BLaER1 treated with 17β-estradiol and CSF1 and Interleukin-3, amounts not matched to agents 10 nM and 100 nM (cell line): ENCODE results near the gene SH3YL1.
A peak's percentile ranks its signal among the peaks of the same experiment; 100 is the strongest.

Experiments used
- H3K27ac ChIP-seq, 11 experiments: shearing (Covaris generic); formaldehyde crosslinking; 2 replicates each; pipeline ENCODE4 v1.8.1; 2022
- H3K27me3 ChIP-seq, 11 experiments: shearing (Covaris generic); formaldehyde crosslinking; 2 replicates each; pipeline ENCODE4 v1.8.1; 2022
- H3K36me3 ChIP-seq, 11 experiments: shearing (Covaris generic); formaldehyde crosslinking; 2 replicates each; pipeline ENCODE4 v1.8.1; 2022
- H3K4me1 ChIP-seq, 10 experiments: shearing (Covaris generic); formaldehyde crosslinking; 2 replicates each; pipeline ENCODE4 v1.8.1; 2022
- H3K4me2 ChIP-seq, 11 experiments: shearing (Covaris generic); formaldehyde crosslinking; 2 replicates each; pipeline ENCODE4 v1.8.1; 2022
- H3K4me3 ChIP-seq, 10 experiments: shearing (Covaris generic); formaldehyde crosslinking; 2 replicates each; pipeline ENCODE4 v1.8.1; 2022
- H3K9ac ChIP-seq, 11 experiments: shearing (Covaris generic); formaldehyde crosslinking; 2 replicates each; pipeline ENCODE4 v1.8.1; 2022
- H3K9me3 ChIP-seq, 11 experiments: shearing (Covaris generic); formaldehyde crosslinking; replicated peaks in 1 of 11; 2 replicates each; pipeline ENCODE4 v1.8.1; 2022
- H4K20me1 ChIP-seq, 11 experiments: shearing (Covaris generic); formaldehyde crosslinking; 2 replicates each; pipeline ENCODE4 v1.8.1; 2022
- Cebpa-rat ChIP-seq, 11 experiments: shearing (Covaris generic); IDR thresholded peaks; 2 replicates each; pipeline ENCODE4 v1.8.1; 2022

Gene SH3YL1

DNA sequence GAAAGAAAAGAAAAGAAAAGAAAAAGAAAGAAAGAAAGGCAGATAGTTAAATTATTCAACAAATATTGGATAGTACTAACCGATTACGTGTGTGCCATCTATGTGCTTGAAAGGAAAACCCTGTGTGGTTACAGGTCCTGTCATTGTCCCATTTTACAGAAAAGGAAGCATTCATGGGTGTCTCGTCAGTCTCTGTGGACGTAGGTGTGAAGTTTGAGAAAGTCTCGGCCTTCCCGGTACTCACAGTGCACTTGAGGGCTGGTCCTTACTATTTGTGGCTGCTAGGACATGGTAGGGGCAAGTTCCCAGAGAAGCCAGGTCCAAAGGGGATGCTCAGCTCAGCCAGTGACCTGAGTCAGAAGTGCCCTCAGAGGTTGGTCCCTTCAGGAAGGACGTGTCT is 19.3 kb downstream of the SH3YL1 start:
- H3K27me3 ChIP-seq, result no peaks in the 10 kb centered on the region
- TF ChIP-seq Cebpa-rat (IDR thresholded peaks at IDR 0.05), result no peak
- H3K9ac ChIP-seq, result no peak overlapping the region
- 0 out of 20 replicates have a peak, but pooled peaks cover 0 to under 1% (median 0%) of the 10 kb centered on the region in 10 experiments for H3K4me1 ChIP-seq
- H3K4me2 ChIP-seq, result no peak overlapping the region
- H3K4me3 ChIP-seq, result no peak overlapping the region
- no peak overlapping the region for H3K27ac ChIP-seq
- peaks cover 50 to 96% (median 84%) of the 10 kb centered on the region in 11 experiments for H3K36me3 ChIP-seq
- H4K20me1 ChIP-seq, result no peaks in the 10 kb centered on the region
- H3K9me3 ChIP-seq, result peaks cover 14 to 35% (median 20%) of the 10 kb centered on the region in 11 experiments

DNA sequence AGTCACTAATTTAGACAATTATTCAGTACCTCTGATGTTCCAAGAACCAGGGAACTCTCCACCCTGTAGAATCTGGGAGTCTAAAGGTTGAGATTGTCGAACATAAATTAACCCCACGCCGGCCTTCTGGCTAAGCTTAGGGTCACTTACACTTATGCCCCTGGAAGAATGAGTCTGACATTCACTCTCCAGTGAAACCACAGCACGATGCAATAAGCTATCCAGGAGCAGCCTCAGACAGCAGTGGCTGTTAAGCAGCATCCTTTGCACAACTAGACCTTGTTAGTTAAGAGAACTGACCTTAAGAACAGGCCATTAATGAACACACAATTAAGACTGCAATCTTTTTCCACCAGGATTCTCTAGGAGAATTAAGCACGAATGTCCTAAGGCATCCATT is 25.0 kb downstream of the SH3YL1 start:
- Histone ChIP-seq H3K9me3 (peaks cover 14 to 28% (median 16%) of the 10 kb centered on the region in 11 experiments), H3K4me1 (peaks cover 0 to 22% (median 16%) of the 10 kb centered on the region in 10 experiments; a peak in 12 of 20 replicates), H3K27me3 (no peaks in the 10 kb centered on the region), H3K4me2 (peak overlapping the region in 6 of 11 experiments; percentile 3 to 51 (median 25); a peak in 7 of 22 replicates), H3K36me3 (peaks cover 24 to 83% (median 60%) of the 10 kb centered on the region in 11 experiments), H3K27ac (0 out of 22 replicates have a peak overlapping the region, but pooled peaks of 1 of the 11 experiments have one; percentile 0), H4K20me1 (no peaks in the 10 kb centered on the region), H3K4me3 (no peak overlapping the region), H3K9ac (no peak overlapping the region; a peak in 1 of 22 replicates)
- no peak for TF ChIP-seq Cebpa-rat (IDR thresholded peaks at IDR 0.05)

GRCh38 chr2:238431-238830 is 25.4 kb downstream of the SH3YL1 start:
- Histone ChIP-seq H4K20me1 (no peaks in the 10 kb centered on the region), H3K27ac (peak overlapping the region in 1 of 11 experiments; percentile 0; a peak in 1 of 22 replicates), H3K36me3 (peaks cover 20 to 83% (median 60%) of the 10 kb centered on the region in 11 experiments), H3K27me3 (no peaks in the 10 kb centered on the region), H3K4me3 (no peak overlapping the region), H3K9ac (no peak overlapping the region; a peak in 1 of 22 replicates), H3K4me2 (peak overlapping the region in 8 of 11 experiments; percentile 3 to 51 (median 25); a peak in 12 of 22 replicates), H3K9me3 (peaks cover 10 to 23% (median 12%) of the 10 kb centered on the region in 11 experiments), H3K4me1 (peaks cover 0 to 22% (median 16%) of the 10 kb centered on the region in 10 experiments; a peak in 12 of 20 replicates)
- no peak for TF ChIP-seq Cebpa-rat (IDR thresholded peaks at IDR 0.05)

DNA sequence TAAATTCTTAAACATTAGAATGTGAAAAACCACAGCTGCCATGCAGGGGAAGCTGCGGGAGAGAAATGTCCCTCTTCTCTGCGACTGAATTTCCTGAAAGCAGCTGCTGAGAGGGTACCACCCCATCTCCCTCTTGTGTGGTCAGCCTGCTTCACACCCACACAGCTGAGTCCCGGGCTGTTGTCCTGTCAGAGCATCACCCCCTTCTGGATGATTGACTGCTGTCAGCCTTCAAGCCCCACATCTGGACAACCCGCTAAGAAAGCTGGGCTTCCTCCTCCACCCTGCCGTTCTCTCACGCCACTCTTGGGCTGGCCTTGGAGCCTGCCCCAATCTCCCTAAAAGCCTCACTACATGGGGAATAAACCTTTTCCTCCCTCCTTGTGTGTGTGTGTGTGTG is 26.0 kb downstream of the SH3YL1 start:
- H4K20me1 ChIP-seq, result no peaks in the 10 kb centered on the region
- H3K27ac ChIP-seq, result peak overlapping the region in 1 of 11 experiments; percentile 0; a peak in 1 of 22 replicates
- peaks cover 5 to 18% (median 6%) of the 10 kb centered on the region in 11 experiments; a peak in 21 of 22 replicates for H3K9me3 ChIP-seq
- H3K4me1 ChIP-seq, result peaks cover 0 to 22% (median 16%) of the 10 kb centered on the region in 10 experiments; a peak in 12 of 20 replicates
- peaks cover 19 to 83% (median 60%) of the 10 kb centered on the region in 11 experiments for H3K36me3 ChIP-seq
- no peak overlapping the region for H3K9ac ChIP-seq
- no peak overlapping the region for H3K4me3 ChIP-seq
- peak overlapping the region in 8 of 11 experiments; percentile 10 to 51 (median 30); a peak in 12 of 22 replicates for H3K4me2 ChIP-seq
- TF ChIP-seq Cebpa-rat (IDR thresholded peaks at IDR 0.05), result no peak
- H3K27me3 ChIP-seq, result no peaks in the 10 kb centered on the region

DNA sequence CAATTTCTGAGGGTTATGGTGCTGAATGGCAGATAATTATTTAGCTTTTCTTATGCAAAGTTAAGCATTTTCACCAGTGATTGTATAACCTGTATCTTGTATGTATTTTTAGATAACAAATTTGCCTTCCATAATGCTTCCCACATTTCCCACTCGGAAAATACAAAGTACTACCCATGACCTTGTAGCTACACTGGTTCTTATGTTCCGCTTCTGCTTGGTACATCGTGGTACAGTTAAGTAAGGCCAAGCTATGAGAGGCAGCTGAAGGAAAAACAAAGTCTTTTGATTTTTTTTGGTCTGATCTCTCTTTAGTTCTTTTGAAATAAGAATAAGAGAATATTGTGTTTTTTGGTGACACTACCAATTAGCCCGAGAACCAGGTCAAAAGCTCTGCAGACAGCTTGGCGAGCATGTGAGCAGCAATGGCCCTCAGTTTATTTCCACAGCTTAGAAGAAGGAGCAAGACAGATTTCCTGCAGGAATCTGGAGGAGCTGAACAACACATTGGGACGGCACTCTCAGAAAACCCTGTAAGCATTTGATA is 26.8 kb downstream of the SH3YL1 start:
- Histone ChIP-seq H3K4me3 (no peak overlapping the region), H3K27ac (no peak overlapping the region), H3K36me3 (peaks cover 18 to 78% (median 54%) of the 10 kb centered on the region in 11 experiments), H3K27me3 (no peaks in the 10 kb centered on the region), H3K4me1 (peaks cover 0 to 22% (median 16%) of the 10 kb centered on the region in 10 experiments; a peak in 12 of 20 replicates), H3K4me2 (no peak overlapping the region), H3K9ac (no peak overlapping the region), H4K20me1 (no peaks in the 10 kb centered on the region), H3K9me3 (peaks cover 0 to 10% (median 0%) of the 10 kb centered on the region in 11 experiments; a peak in 6 of 22 replicates)
- no peak for TF ChIP-seq Cebpa-rat (IDR thresholded peaks at IDR 0.05)

GRCh38 chr2:234421-234820 is 29.4 kb downstream of the SH3YL1 start:
- H3K4me2 ChIP-seq, result no peak overlapping the region
- no peaks in the 10 kb centered on the region for H3K9me3 ChIP-seq
- no peaks in the 10 kb centered on the region; a peak in 1 of 22 replicates for H4K20me1 ChIP-seq
- no peak overlapping the region for H3K27ac ChIP-seq
- peaks cover 0 to 21% (median 16%) of the 10 kb centered on the region in 10 experiments; a peak in 12 of 20 replicates for H3K4me1 ChIP-seq
- H3K4me3 ChIP-seq, result no peak overlapping the region
- H3K36me3 ChIP-seq, result peaks cover 17 to 74% (median 49%) of the 10 kb centered on the region in 11 experiments
- no peak overlapping the region for H3K9ac ChIP-seq
- TF ChIP-seq Cebpa-rat (IDR thresholded peaks at IDR 0.05), result no peak
- H3K27me3 ChIP-seq, result no peaks in the 10 kb centered on the region

DNA sequence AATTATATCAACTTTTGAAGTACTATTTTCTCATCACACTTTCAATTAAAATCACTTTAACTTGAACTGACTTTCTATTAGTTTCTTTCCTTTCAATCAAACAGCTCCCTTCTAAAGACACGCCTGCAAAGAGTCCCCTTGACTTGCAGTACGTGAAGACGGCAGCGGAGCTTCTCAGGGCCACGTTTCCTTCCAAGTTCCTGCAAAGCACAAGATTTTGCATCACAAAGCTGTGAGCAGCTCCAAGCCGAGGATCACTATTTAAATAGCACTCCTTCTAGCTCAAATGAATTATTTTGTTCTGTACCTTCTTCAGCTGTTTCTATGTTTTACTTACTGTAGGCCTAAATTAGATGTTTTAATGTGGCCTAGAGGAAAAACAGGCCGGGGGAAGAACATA is 30.8 kb downstream of the SH3YL1 start:
- Histone ChIP-seq H4K20me1 (no peaks in the 10 kb centered on the region; a peak in 1 of 22 replicates), H3K9me3 (no peaks in the 10 kb centered on the region), H3K27me3 (no peaks in the 10 kb centered on the region), H3K9ac (no peak overlapping the region), H3K4me1 (peaks cover 0 to 9% (median 4%) of the 10 kb centered on the region in 10 experiments; a peak in 12 of 20 replicates), H3K27ac (no peak overlapping the region), H3K4me2 (no peak overlapping the region), H3K36me3 (peaks cover 17 to 76% (median 54%) of the 10 kb centered on the region in 11 experiments), H3K4me3 (no peak overlapping the region)
- TF ChIP-seq Cebpa-rat (IDR thresholded peaks at IDR 0.05), result no peak

DNA sequence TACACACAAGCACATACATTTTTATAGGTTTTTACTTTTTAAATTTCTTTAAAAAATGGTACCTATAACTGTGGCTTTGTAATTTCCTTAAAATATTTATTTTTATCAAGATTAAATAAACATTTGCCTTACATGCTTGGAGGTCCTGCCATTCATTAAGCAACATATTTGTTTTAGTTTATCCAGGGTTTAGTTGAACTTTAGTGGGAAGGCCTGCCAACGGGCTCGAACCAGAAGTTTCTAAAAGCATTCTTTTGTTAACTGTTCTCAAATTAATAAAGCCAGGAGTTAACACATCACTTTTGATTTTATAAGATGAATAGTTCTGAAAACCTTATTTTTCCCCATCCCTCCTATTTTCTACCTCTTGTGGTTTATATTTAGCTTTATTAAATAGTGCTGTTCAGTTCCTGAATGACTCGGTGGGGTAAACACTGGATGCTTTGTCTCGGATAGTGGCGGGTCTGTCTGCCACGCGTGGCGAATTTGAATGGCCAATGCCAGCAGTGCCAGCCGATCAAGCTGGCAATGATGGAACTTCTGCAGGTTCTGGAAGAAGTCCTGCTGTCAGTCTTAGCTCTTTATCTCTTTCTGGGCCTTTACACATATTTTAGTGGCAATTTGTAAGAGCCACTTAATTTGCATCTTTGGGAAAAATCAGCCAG is 32.2 kb downstream of the SH3YL1 start:
- H3K27ac ChIP-seq, result no peak overlapping the region
- H3K4me2 ChIP-seq, result no peak overlapping the region
- no peak overlapping the region for H3K9ac ChIP-seq
- no peaks in the 10 kb centered on the region; a peak in 1 of 22 replicates for H4K20me1 ChIP-seq
- no peaks in the 10 kb centered on the region for H3K27me3 ChIP-seq
- no peak for TF ChIP-seq Cebpa-rat (IDR thresholded peaks at IDR 0.05)
- peaks cover 21 to 83% (median 63%) of the 10 kb centered on the region in 11 experiments for H3K36me3 ChIP-seq
- H3K4me3 ChIP-seq, result no peak overlapping the region
- H3K4me1 ChIP-seq, result no peaks in the 10 kb centered on the region
- H3K9me3 ChIP-seq, result peaks cover 0 to 3% (median 0%) of the 10 kb centered on the region in 11 experiments; a peak in 1 of 22 replicates
